Thymus (tissue), 11 donors: ENCODE measurements around the gene PMS1. TPM values are rescaled to one million over a fixed set of nuclear protein-coding genes. Genes with fewer than 3 reads are reported as not detected.
"Not testable (repeated sequence)": the region's sequence is repeated elsewhere in the genome, so short reads cannot be mapped to it uniquely, and the experiment has no call there.

Source experiments
- DNase-seq, 9 donors: peaks; one replicate each; pipeline ENCODE4 v3.0.0-alpha.2; 2013; ENCODE audit warnings: low spot score in 9 of 9, low read depth in 6 of 9, missing footprints in 1 of 9
- H3K27ac ChIP-seq, 2 donors: one replicate each; pipeline ENCODE4 v1.5.1; 2013; ENCODE audit warnings: control low read depth in 1 of 2, low read depth in 1 of 2, low read length in 1 of 2, mild to moderate bottlenecking in 1 of 2, moderate library complexity in 1 of 2
- H3K27me3 ChIP-seq, 2 donors: one replicate each; pipeline ENCODE4 v1.5.1; 2013; ENCODE audit warnings: low read length in 1 of 2; ENCODE audit not compliant: control insufficient read depth in 2 of 2, insufficient read depth in 1 of 2
- H3K36me3 ChIP-seq, 2 donors: one replicate each; pipeline ENCODE4 v1.5.1; 2013; ENCODE audit warnings: low read length in 1 of 2, mild to moderate bottlenecking in 1 of 2, moderate library complexity in 1 of 2; ENCODE audit not compliant: control insufficient read depth in 2 of 2, insufficient read depth in 2 of 2
- H3K4me1 ChIP-seq, 2 donors: one replicate each; pipeline ENCODE4 v1.5.1; 2013; ENCODE audit warnings: low read length in 2 of 2; ENCODE audit not compliant: control insufficient read depth in 2 of 2, insufficient read depth in 2 of 2
- H3K4me3 ChIP-seq, 2 donors: one replicate each; pipeline ENCODE4 v1.5.1; 2013; ENCODE audit warnings: low read length in 2 of 2, control low read depth in 1 of 2, mild to moderate bottlenecking in 1 of 2
- H3K9me3 ChIP-seq, 2 donors: one replicate each; pipeline ENCODE4 v1.5.1; 2013; ENCODE audit warnings: low read length in 1 of 2, mild to moderate bottlenecking in 1 of 2; ENCODE audit not compliant: control insufficient read depth in 2 of 2, insufficient read depth in 1 of 2
- WGBS: extraction: QIAGEN DNeasy Blood & Tissue Kit; methylation state at CpG from one replicate; pipeline ENCODE4 v1.1.7; 2013; 5-methylcytosine and 5-hydroxymethylcytosine counted together
- polyA plus RNA-seq: library from polyadenylated mRNA; stranded (reverse); fragments of 200-250 nt; gene quantifications from one replicate; pipeline ENCODE4 v1.2.3, GENCODE V29; 2013
- total RNA-seq: library from RNA; stranded (reverse); fragments of 120-200 nt; gene quantifications from one replicate; pipeline ENCODE4 v1.2.4, GENCODE V29; 2013
- donor health status: healthy.

PMS1 gene
- total and polyA plus RNA-seq, 2 donors = 22.3 to 22.6 TPM

DNA sequence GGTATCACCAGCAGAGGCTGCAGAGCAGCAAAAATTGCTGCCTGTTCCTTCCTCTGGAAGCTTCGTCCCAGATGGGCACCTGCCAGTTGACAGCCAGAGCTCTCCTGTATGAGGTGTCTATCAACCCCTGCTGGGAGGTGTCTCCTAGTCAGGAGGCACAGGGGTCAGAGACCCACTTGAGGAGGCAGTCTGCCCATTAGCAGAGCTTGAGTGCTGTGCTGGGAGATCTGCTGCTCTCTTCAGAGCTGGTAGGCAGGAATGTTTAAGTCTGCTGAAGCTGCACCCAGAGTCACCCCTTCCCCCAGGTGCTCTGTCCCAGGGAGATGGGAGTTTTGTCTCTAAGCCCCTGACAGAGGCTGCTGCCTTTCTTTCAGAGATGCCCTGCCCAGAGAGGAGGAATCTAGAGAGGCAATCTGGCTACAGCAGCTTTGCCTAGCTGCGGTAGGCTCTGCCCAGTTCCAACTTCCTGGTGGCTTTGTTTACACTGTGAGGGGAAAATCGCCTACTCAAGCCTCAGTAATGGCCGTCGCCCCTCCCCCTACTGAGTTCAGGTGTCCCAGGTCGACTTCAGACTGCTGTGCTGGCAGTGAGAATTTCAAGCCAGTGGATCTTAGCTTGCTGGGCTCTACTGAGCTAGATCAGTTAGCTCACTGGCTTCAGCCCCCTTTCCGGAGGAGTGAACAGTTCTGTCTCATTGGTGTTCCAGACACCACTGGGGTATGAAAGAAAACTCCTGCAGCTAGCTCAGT, 108.5 kb downstream of the PMS1 start:
- H3K4me3 ChIP-seq, DNase-seq, H3K9me3 ChIP-seq, H3K27ac ChIP-seq, H3K36me3 ChIP-seq, H3K27me3 ChIP-seq, H3K4me1 ChIP-seq: not testable (repeated sequence)
- WGBS = 90% methylated on average over 7 of the region's 7 CpGs

DNA sequence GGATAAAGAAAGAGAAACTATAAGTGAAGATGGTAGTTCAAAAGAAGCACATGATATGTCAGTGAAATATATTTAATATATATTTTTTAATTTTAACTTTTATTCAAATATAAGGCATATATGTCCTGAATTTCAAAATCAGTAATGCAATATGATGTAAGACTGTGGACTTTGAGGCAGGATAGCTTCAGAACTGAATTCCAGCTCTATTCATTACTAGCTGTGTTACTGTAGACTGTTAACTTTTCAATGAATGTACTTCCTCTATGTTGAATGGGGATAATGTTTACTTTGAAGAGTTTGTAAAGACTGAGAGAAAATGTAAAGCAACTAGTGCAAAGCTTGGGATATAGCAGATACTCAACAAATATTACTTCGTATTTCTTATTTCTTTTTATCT, 112.6 kb downstream of the PMS1 start:
- H3K9me3 ChIP-seq = peaks cover 0 to 3% of the 10 kb centered on the region in 2 donors
- H3K4me3 ChIP-seq = no peak overlapping the region
- no peak for DNase-seq
- H3K27ac ChIP-seq = no peak overlapping the region
- 95% methylated on average over 1 of the region's 1 CpG for WGBS
- no peaks in the 10 kb centered on the region for H3K27me3 ChIP-seq
- no peaks in the 10 kb centered on the region for H3K4me1 ChIP-seq
- H3K36me3 ChIP-seq = no peaks in the 10 kb centered on the region

DNA sequence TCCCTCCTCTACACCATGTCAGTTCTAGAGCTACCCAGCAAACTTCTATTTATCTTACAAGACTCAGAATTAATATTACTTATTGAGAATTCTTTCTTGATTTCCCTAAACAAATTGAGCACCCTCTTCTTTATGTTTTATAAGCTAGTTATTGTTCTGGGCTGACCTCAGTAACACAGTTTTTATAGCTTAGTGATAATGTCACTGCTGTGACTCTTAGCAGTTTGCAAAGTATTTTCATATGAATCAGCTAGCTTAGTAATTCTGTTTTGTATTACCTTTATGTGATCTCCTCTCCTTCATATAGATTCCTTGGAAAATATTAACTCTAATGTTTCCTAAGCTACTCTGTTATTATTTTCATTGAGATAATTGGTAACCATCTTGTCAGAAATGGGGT, 114.9 kb downstream of the PMS1 start:
- DNase-seq = no peak
- Histone ChIP-seq H3K27me3 (no peaks in the 10 kb centered on the region), H3K9me3 (no peaks in the 10 kb centered on the region), H3K36me3 (no peaks in the 10 kb centered on the region), H3K4me1 (no peaks in the 10 kb centered on the region), H3K4me3 (no peak overlapping the region), H3K27ac (no peak overlapping the region)

DNA sequence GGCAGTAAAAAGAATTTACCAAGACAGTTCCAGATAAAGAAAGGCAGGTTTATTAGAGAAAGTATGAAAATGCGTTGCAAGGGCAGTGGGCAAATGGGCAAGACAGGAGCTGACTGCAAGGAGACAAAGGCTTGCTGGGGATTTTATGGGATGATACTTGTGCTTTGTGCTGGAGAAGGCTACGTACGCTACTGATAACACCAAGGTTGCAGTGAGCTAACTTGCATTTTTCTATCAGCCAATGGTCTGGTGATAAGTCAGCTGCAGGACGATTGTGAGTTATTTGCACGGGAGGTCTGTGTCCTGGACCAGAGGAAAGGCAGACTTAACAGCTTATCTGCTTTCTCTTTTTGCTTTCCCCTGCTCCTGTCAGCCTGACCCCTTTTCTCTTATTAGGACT, 116.5 kb downstream of the PMS1 start:
- no peaks in the 10 kb centered on the region for H3K27me3 ChIP-seq
- H3K9me3 ChIP-seq = no peaks in the 10 kb centered on the region
- no peak overlapping the region for H3K27ac ChIP-seq
- no peak for DNase-seq
- no peaks in the 10 kb centered on the region for H3K36me3 ChIP-seq
- WGBS = 96% methylated on average over 5 of the region's 5 CpGs
- no peak overlapping the region for H3K4me3 ChIP-seq
- H3K4me1 ChIP-seq = no peaks in the 10 kb centered on the region

DNA sequence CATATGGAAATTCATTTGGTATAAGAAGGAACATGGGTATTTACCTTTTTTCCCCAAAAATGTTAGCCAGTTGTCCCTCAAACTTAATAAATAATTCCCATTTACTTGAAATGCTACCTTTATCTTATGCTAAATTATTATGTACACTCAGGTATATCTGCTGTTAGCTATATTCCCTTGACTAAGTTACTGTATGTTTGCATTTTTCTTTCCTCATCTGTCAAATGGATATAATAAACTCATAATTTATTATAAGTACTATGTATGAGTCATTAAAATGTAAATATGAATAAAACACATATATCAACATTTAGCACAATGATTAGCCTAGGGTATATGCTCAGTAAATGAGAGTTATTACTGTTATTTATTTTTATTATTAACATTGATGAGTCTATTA, 117.4 kb downstream of the PMS1 start:
- Histone ChIP-seq H3K36me3 (no peaks in the 10 kb centered on the region), H3K9me3 (no peaks in the 10 kb centered on the region), H3K27ac (no peak overlapping the region), H3K27me3 (no peaks in the 10 kb centered on the region), H3K4me3 (no peak overlapping the region), H3K4me1 (no peaks in the 10 kb centered on the region)
- no peak for DNase-seq

DNA sequence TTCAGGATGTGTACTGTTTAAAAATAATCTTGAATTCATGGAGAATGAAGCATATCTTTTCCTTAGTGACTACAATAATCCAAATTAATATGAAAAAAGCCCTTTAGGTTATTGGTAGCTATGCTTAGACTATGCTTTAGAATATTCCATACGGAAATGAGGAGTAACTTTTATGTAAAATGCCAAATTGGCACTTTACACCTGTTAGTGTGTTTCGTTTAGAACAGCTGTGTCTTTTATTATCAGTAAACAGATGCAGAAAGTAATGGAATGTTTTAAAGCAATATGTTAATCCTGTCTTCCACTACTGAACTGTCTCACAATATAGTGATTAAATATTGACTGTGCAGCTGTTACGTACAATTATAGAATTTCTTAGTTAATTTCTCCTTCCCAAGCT, 129.6 kb downstream of the PMS1 start:
- 93% methylated on average over 3 of the region's 3 CpGs for WGBS
- Histone ChIP-seq H3K4me3 (no peak overlapping the region), H3K36me3 (no peaks in the 10 kb centered on the region), H3K27ac (no peak overlapping the region), H3K27me3 (no peaks in the 10 kb centered on the region), H3K9me3 (no peaks in the 10 kb centered on the region), H3K4me1 (no peaks in the 10 kb centered on the region)
- DNase-seq = no peak

DNA sequence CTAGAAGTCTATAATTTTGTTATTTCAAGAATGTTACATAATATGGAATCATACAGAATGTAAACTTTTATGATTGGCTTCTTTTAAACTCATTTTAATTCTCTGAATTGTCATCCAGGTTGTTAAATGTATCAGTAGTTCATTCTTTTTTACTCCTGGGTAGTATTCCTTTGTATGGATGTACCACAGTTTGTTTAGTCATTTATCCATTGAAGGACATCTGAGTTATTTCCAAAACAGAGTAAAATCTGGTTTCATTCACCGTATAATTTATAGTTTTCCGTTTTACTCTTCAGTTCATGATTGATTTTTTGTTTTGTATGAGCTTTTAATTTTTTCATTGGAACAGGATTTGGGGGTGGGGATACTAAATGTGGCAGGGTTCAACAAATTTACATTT, 132.4 kb downstream of the PMS1 start:
- DNase-seq = no peak
- 98% methylated on average over 2 of the region's 2 CpGs for WGBS
- no peaks in the 10 kb centered on the region for H3K4me1 ChIP-seq
- no peaks in the 10 kb centered on the region for H3K27me3 ChIP-seq
- H3K36me3 ChIP-seq = no peaks in the 10 kb centered on the region
- no peaks in the 10 kb centered on the region for H3K9me3 ChIP-seq
- H3K4me3 ChIP-seq = no peak overlapping the region
- no peak overlapping the region for H3K27ac ChIP-seq

Other genes starting within 250 kb of the PMS1 start
- 75.3 TPM for gene SLC40A1, start 203.7 kb upstream of the PMS1 start, total RNA-seq
- gene SLC40A1, start 203.7 kb upstream of the PMS1 start, polyA plus RNA-seq = 53.1 TPM
- 47.0 TPM for gene ASNSD1, start 123.0 kb upstream of the PMS1 start, total RNA-seq
- 44.0 TPM for gene ASNSD1, start 123.0 kb upstream of the PMS1 start, polyA plus RNA-seq
- 10.0 TPM for gene ANKAR, start 109.8 kb upstream of the PMS1 start, total RNA-seq
- 4.0 TPM for gene ANKAR, start 109.8 kb upstream of the PMS1 start, polyA plus RNA-seq
- gene OSGEPL1, start 21.7 kb upstream of the PMS1 start, total RNA-seq = 11.0 TPM
- 8.9 TPM for gene OSGEPL1, start 21.7 kb upstream of the PMS1 start, polyA plus RNA-seq
- 63.7 TPM for gene ORMDL1, start 111 bp upstream of the PMS1 start, total RNA-seq
- gene ORMDL1, start 111 bp upstream of the PMS1 start, polyA plus RNA-seq = 256 TPM